NCI-H1092 (cell line): ENCODE results near the gene CDC27.
A peak's percentile ranks its signal among the peaks of the same experiment; 100 is the strongest.
"Not testable (repeated sequence)": the region's sequence is repeated elsewhere in the genome, so short reads cannot be mapped to it uniquely, and the experiment has no call there.

Experiments
- DNase-seq: peaks from one replicate; lab custom pipeline; 2025; lab: John Stamatoyannopoulos, UW

The CDC27 gene

DNA sequence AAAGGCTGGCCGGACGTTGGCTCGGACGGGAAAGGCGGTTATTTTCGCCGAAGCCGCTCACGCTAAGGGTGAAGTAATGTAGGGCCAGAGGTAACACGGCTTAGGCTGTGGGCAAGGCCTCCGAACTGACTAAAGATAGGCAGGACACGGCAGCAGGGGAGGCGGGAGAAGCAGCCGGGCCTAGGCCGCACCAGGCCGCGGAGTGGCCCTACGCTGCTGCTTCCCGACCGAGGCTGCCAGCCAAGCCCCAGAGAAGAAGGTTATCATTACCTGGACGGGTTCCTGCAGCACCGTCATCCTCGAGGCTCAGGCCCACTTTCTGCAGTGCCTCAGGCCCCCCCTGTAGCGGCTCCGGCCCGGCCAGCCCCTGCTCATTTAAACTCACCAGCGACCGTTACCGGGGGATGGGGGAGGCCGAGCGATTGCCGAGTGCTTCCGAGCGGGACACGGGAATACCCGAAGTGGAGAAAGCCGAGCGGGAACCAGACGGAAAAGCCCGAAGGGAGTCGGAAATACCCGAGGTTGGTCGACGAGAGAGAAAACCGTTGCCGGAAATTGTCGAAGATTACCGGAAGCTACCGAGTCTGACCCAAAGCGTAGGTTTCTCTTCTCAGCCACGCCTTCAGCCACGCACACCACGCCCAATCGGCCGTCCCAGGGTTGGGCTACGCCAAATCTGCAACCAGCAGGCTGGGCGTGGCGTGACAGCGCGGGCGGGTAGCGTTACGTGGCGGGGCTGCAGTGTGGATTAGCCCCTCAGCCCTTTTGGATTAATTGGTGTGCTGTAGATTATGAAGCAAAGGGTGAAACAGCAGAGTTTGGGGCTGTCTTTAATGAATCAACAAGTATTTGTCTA, at the start of gene CDC27:
TSS of gene CDC27 (minus strand) at position 420 of the 856 bp plus-strand sequence. CDS start at position 297, 123 bp downstream.
- DNase-seq = peak; percentile 99

DNA sequence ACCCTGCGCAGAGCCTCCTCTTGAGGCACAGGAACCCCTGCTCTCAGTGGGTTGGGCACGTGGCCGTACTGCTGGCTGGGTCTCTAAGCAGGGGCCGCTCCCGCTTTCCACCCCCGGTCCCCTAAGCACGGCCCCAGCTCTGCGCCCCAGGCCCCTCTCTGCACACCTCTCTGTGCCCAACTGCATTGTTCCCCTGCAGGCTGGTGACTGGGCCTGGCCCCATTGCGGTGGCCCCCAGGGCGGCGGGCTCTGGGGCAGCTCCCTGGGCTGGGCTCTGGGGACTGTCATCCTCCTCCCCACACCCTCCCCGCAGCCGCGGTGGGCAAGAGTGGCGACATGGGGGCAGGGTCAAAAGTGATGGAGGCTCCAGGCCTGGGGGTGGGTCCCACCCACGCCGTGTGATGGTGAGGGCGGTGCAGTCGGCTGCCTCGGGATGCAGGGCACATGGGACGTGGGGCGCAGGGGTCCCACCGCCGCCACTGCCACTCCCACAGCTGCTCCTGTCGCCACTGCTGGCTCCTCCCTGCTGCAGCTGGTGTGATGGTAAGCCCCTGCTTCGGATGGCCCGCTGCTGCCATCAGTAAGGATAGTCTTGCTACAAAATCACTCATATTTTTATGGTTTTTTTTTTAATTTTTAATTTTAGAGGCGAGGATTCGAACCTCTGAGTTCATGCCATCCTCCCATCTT, 49.4 kb upstream of the CDC27 start:
- no peak for DNase-seq

DNA sequence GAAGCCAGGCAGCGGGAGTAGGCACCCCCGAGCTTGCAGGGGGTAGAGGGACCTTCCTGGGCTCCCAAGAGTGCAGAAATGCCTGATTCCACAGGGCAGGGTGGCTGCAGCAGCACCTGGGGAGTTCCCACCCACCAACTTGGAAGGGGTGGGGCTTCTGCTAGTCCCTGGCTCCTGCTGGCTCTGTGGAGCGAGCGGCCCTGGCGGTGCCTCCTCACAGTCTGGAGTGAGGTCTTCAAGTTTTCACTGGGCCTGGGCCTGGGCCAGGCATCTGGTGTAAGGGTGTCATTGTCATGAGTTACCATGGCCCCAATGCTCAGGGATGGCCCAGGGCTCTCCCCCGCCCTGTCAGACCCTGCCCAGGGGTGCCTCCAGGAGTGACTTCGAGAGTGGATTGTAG, 48.7 kb upstream of the CDC27 start:
- DNase-seq = no peak

- no peak for DNase-seq
These were observed 46.8 kb upstream of the CDC27 start for GRCh38 chr17:47235923-47236322.

DNA sequence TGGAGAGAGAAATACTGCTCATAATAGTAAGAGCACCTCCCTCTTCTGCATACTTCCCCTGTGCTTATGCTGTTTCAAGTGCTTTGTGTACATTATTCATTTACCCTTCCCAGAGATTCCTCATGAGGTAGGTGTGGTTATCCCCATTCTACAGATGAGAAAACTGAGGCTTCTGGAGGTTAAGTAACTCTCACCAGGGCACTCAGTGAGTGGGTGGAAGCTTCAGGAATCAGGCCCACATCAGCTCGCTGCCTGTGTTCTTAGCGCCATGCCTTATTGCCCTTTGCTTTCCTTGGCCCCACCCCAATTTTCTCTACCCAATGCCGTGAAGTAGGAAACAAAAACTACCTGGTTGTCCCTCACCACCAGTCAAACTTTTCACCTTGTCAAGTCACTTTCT, 46.4 kb upstream of the CDC27 start:
- no peak for DNase-seq

GRCh38 chr17:47232465-47232864, 43.4 kb upstream of the CDC27 start:
- no peak for DNase-seq

GRCh38 chr17:47231866-47232265, 42.8 kb upstream of the CDC27 start:
- DNase-seq = no peak

- no peak for DNase-seq
These were observed 42.2 kb upstream of the CDC27 start for GRCh38 chr17:47231334-47231733.

DNA sequence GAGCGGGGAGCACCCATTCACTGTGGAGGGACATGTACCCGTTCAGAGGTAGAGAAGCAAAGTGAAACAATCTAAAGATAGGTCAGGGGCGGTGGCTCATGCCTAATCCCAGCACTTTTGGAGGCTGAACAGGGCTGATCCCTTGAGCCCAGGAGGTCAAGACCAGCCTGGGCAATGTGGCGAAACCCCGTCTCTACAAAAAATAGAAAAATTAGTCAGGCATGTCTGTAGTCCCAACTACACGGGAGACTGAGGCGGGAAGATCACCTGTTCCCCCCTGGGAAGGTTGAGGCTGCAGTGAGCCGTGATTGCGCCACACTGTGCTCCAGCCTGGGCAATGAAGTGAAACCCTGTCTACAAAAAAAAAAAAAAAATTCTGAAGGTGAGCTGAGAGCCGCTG, 41.8 kb upstream of the CDC27 start:
- DNase-seq = no peak

- DNase-seq = peak; percentile 77
These were observed 40.7 kb upstream of the CDC27 start for GRCh38 chr17:47229535-47230443.

GRCh38 chr17:47227862-47228261, 38.8 kb upstream of the CDC27 start:
- no peak for DNase-seq

DNA sequence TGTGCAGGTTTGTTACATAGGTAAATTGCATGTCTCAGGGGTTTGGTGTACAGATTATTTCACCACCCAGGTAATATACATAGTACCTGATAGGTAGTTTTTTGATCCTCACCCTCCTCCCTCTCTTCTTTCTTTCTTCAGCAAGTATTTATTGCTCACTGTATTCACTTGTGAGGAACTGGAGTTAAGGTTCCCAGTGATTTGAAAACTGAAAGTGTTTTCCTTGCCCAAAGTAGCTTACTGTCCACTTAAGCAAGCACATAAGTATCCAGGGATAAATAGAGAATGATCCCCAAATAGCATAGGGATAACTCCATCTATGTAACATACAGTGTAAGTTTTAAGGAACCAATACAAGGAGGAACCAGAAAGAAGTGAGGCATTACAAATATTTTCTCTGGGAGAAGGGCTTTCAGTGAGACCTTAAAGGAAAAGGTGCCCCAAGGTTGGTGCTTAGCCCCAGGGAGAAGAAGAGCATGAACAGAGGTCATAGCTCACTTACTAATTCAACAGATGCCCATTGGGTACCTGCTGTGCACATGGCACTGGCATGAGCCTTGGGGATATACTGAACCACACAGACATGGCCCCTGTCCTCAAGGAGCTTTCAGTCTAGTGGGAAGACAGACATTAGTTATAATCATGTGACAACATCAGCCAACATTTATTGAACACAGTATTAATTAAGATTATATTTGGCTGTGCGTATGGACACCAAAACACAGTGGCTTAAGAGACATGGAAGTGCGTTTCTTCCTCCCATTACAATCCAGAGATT, 37.0 kb upstream of the CDC27 start:
- DNase-seq = no peak

GRCh38 chr17:47225436-47225858, 36.4 kb upstream of the CDC27 start:
- DNase-seq = no peak

GRCh38 chr17:47224966-47225365, 35.9 kb upstream of the CDC27 start:
- DNase-seq = no peak

- DNase-seq = not testable (repeated sequence)
These were observed 35.0 kb upstream of the CDC27 start for GRCh38 chr17:47224077-47224476.

DNA sequence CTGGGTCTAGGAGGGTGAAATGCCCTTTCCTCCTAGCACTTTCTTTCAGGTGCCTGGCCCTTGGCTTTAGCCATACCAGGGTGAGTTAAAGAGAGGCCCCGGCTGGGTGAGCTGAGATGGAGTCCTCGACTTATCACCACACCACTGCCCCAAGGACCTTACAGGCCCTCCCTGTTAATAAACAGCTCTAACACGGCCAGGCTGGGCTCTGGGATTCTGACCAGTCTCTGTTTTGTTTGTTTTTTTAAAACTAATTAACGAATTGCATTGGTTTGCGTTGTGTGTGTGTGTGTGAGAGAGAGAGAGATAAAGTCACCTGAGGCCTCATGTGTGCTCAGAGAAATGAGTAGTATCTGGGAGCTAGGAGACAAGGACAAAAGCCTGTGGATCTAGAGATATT, 34.4 kb upstream of the CDC27 start:
- no peak for DNase-seq

- DNase-seq = no peak
These were observed 33.9 kb upstream of the CDC27 start for GRCh38 chr17:47223007-47223406.

- DNase-seq = no peak
These were observed 33.0 kb upstream of the CDC27 start for GRCh38 chr17:47222047-47222446.

- no peak for DNase-seq
These were observed 32.1 kb upstream of the CDC27 start for GRCh38 chr17:47221154-47221553.

DNA sequence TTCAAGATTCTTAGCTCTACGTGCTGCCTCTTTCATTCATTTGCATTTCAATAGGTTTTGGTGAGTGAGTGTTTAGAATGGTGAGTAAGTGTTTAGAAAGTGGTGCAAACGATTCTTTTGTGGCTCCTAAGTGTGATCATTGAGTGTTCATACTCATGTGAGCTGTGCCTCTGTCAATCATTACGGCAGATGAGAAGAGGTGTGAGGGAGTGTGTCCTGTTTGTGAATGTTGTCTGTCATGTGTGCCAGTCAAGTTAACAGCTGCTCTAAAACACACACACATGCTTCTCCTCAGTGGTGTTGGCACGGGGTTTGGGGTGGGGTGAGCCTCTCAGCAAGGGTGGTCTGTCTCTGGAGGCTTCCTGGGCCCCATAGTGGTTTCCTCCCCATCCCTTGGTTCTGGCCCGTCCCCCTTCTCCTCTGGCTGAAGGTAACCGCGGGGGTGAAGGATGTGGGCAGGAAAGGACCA, 31.5 kb upstream of the CDC27 start:
- no peak for DNase-seq
